HEK293 (cell line): Measurements from ENCODE around the gene ZNF280D.

Source experiments
- KLF8 ChIP-seq: fragments of 450-650 bp; formaldehyde crosslinking; IDR thresholded peaks from 2 replicates; pipeline ENCODE4 v1.5.1; 2016; ENCODE audit warnings: missing biosample characterization, missing genetic modification characterization
- ZBTB7A ChIP-seq: fragments of 450-650 bp; formaldehyde crosslinking; IDR thresholded peaks from 2 replicates; pipeline ENCODE4 v1.5.1; 2016; ENCODE audit warnings: low read depth, missing biosample characterization, missing genetic modification characterization
- ZNF777 ChIP-seq: fragments of 450-650 bp; formaldehyde crosslinking; IDR thresholded peaks from 2 replicates; pipeline ENCODE4 v1.5.1; 2017; ENCODE audit warnings: missing biosample characterization, missing genetic modification characterization, borderline replicate concordance

- no peak for TF ChIP-seq KLF8 (tag by site-specific recombination)
- TF ChIP-seq ZNF777 (tag by site-specific recombination), result no peak
- TF ChIP-seq ZBTB7A, result no peak
Observed at GRCh38 chr15:56767315-56767714, 34.0 kb upstream of the ZNF280D start.
